GM12878 (cell line): Measurements from ENCODE around the gene MAFG. TPM values are rescaled to one million over a fixed set of nuclear protein-coding genes. Genes with fewer than 3 reads are reported as not detected.

ENCODE experiments used
- ATAC-seq: fragments of 200-7000 bp; cut with Tn5 transposase; 3 replicates; pipeline ENCODE4 v1.9.1; 2020; ENCODE audit warnings: mild to moderate bottlenecking, moderate library complexity
- BruUV-seq: library from RNA; stranded (reverse); fragments of 400-500 nt; replicated peaks from 2 replicates; lab custom pipeline; 2021; lab: Mats Ljungman, UMichigan
- CTCF ChIA-PET: fragments of 300-600 bp; sonication (Branson Sonifier 250); formaldehyde crosslinking; extraction: SDS; loops from one replicate; lab custom pipeline; 2021; ENCODE audit warnings: inconsistent platforms; lab: Yijun Ruan, JAX
- POLR2A ChIA-PET: fragments of 350-600 bp; formaldehyde crosslinking; extraction: SDS; loops from one replicate; lab custom pipeline; 2021; ENCODE audit warnings: inconsistent platforms; lab: Charles Lee
- RAD21 ChIA-PET: fragments of 300-600 bp; sonication (Branson Sonifier 250); formaldehyde crosslinking; loops from one replicate; lab custom pipeline; 2023; ENCODE audit warnings: antibody characterized with exemption; ENCODE audit not compliant: unreplicated experiment; lab: Charles Lee
- SMC1A ChIA-PET: fragments of 300-600 bp; sonication (Branson Sonifier 250); formaldehyde crosslinking; loops from one replicate; lab custom pipeline; 2023; ENCODE audit not compliant: unreplicated experiment, uncharacterized antibody; lab: Charles Lee
- DNase-seq: peaks from one replicate; pipeline ENCODE4 v3.0.0-alpha.2; 2011; ENCODE audit warnings: low read depth, low spot score
- FAIRE-seq: peaks from 3 replicates; lab custom pipeline; 2011; peaks lifted over from hg19 to GRCh38; lab: Jason Lieb, UNC
- H2AFZ ChIP-seq: 2 replicates; pipeline ENCODE4 v1.6.0; 2011; ENCODE audit warnings: low read depth, low read length, control low read depth; ENCODE audit not compliant: control insufficient read depth
- H3K27ac ChIP-seq: 2 replicates; pipeline ENCODE4 v1.5.1; 2011; ENCODE audit warnings: control low read depth; ENCODE audit not compliant: control insufficient read depth, insufficient read depth
- H3K27me3 ChIP-seq, 2 experiments: replicated peaks in 1 of 2; 2 replicates each; pipeline versions ENCODE4 v1.6.0 to v1.6.1; 2011; ENCODE audit warnings: low read length in 1 of 2; ENCODE audit not compliant: control insufficient read depth in 2 of 2, insufficient read depth in 2 of 2
- H3K36me3 ChIP-seq, 2 experiments: 2 replicates each; pipeline ENCODE4 v1.5.1; 2011; ENCODE audit warnings: low read length in 1 of 2; ENCODE audit not compliant: control insufficient read depth in 2 of 2, insufficient read depth in 2 of 2
- H3K4me1 ChIP-seq: 2 replicates; pipeline ENCODE4 v1.6.1; 2011; ENCODE audit warnings: mild to moderate bottlenecking, low read length, moderate library complexity, mixed read lengths; ENCODE audit not compliant: control insufficient read depth, insufficient read depth
- H3K4me2 ChIP-seq: 2 replicates; pipeline ENCODE4 v1.6.0; 2011; ENCODE audit warnings: control low read depth; ENCODE audit not compliant: control insufficient read depth, insufficient read depth
- H3K4me3 ChIP-seq: fragments of 200-600 bp; sonication (generic); 2 replicates; pipeline ENCODE4 v1.5.1; 2016
- H3K79me2 ChIP-seq: 2 replicates; pipeline ENCODE4 v1.6.0; 2011; ENCODE audit warnings: low read length; ENCODE audit not compliant: control insufficient read depth, insufficient read depth
- H3K9ac ChIP-seq: 2 replicates; pipeline ENCODE4 v1.8.0; 2011; ENCODE audit warnings: low read length, control low read depth, mixed read lengths; ENCODE audit not compliant: control insufficient read depth, insufficient read depth
- H3K9me3 ChIP-seq: replicated peaks from 3 replicates; pipeline ENCODE4 v1.5.1; 2011; ENCODE audit warnings: mild to moderate bottlenecking, low read length; ENCODE audit not compliant: control insufficient read depth, insufficient read depth
- H4K20me1 ChIP-seq: 2 replicates; pipeline ENCODE4 v1.6.0; 2011; ENCODE audit not compliant: control insufficient read depth, insufficient read depth
- POLR2A ChIP-seq: IDR thresholded peaks from 2 replicates; pipeline ENCODE4 v1.6.1; 2011; ENCODE audit warnings: low read depth, mild to moderate bottlenecking, low read length
- SIN3A ChIP-seq: IDR thresholded peaks from 2 replicates; pipeline ENCODE4 v1.6.1; 2012; ENCODE audit warnings: low read depth, low read length, improper control_type of control experiment
- WGBS: methylation state at CpG from one replicate; pipeline ENCODE4 v1.1.6; 2016; ENCODE audit warnings: low lambda C conversion rate; ENCODE audit not compliant: insufficient replicate concordance, insufficient coverage; ENCODE audit errors: missing lambda C conversion rate; 5-methylcytosine and 5-hydroxymethylcytosine counted together
- in situ Hi-C: fragments of 300-500 bp; cut with MboI; formaldehyde crosslinking; loops from 9 replicates; pipeline ENCODE4 v1.14.3; 2018; ENCODE audit warnings: mixed read lengths
- intact Hi-C: fragments of 100-400 bp; cut with micrococcal nuclease; formaldehyde crosslinking; loops from one replicate; pipeline ENCODE4 v1.14.2; 2022; ENCODE audit not compliant: unreplicated experiment
- polyA plus RNA-seq, 11 experiments: library from polyadenylated mRNA; depleted of rRNA in 4 of 11; unstranded in 6 of 11; stranded (reverse) in 5 of 11; fragments of >200 nt; fragmentation: Nextera tagmentation in 4 of 11; fragmentation: Illumina TruSeq in 1 of 11; extraction: Ambion mirVana in 4 of 11; extraction: Trizol in 1 of 11; gene quantifications; 1 replicate in 1 of 11; 2 replicates in 10 of 11; pipeline versions ENCODE4 v1.2.1 to v1.2.3, GENCODE V29; 2011 to 2016; ENCODE audit warnings: inconsistent platforms in 2 of 11, missing spikeins in 2 of 11, low read depth in 1 of 11
- total RNA-seq, 4 experiments: library from RNA; depleted of rRNA in 3 of 4; stranded (reverse); fragments of >200 nt in 3 of 4; fragmentation: Illumina TruSeq in 1 of 4; extraction: Trizol in 1 of 4; gene quantifications; 2 replicates each; pipeline versions ENCODE4 v1.2.1 to v1.2.3, GENCODE V29; 2013 to 2021
- TF ChIP-seq, protein P1 (sequence below): fragments of 450-650 bp; IDR thresholded peaks from 2 replicates; pipeline ENCODE4 v1.6.1; 2016; ENCODE audit warnings: mild to moderate bottlenecking, moderate library complexity, borderline replicate concordance

MAFG gene
- total and polyA plus RNA-seq, 10 of the 15 experiments (the other 5 are each of a cell fraction or from before 2014, with no cell fraction given): 0.48 to 20.1 (median 7.6) TPM

DNA sequence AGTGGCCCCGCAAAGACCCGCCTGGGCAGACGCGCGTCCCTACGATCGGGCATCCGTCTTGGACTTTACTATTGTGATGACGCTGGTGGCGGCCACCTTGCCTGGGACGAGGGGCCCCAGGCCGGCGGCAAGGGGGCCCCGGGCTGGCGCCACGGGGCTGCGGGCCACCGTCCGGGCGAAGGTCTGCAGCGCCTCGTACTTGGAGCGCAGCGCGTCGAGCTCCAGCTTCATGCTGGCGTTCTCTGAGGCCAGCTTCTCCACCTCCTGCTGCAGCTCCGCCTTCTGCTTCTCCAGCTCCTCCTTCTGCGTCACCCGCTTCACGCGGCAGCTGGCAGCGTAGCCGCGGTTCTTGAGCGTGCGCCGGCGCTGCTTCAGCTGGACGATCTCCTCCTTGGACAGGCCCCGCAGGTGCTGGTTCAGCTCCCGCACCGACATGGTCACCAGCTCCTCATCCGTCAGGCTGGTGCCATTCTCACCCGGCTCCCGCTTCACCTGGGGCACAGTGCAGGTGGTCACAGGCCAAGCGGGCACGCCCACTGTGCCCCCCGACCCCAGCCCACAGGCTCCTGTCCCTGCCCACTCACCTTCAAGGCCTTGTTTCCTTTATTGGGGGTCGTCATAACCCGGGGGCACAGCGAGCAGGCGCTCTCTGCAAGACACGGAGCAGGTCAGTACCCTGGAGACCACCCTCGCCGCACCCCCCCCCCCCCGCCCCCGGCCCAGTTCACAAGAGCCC lies 4.8 kb downstream of the MAFG start:
- CTCF ChIA-PET: interaction anchor here (1.9 kb wide), 1 partner anchor 100 kb away, joined by 4 read pairs; the partner anchor contains the start of genes CENPX and LRRC45
- no peak overlapping the region; the same call in 1 of the 2 replicates for H3K9ac ChIP-seq
- H2AFZ ChIP-seq: no peak overlapping the region
- in situ Hi-C loops (no loop called here), intact Hi-C loops (no loop called here)
- H3K79me2 ChIP-seq: peaks cover 41% of the 10 kb centered on the region
- no peak overlapping the region for H3K27ac ChIP-seq
- TF ChIP-seq SIN3A (no peak), POLR2A (0 out of 2 replicates have a peak, but pooled peaks have one; percentile 8)
- TF ChIP-seq, protein P1, sequence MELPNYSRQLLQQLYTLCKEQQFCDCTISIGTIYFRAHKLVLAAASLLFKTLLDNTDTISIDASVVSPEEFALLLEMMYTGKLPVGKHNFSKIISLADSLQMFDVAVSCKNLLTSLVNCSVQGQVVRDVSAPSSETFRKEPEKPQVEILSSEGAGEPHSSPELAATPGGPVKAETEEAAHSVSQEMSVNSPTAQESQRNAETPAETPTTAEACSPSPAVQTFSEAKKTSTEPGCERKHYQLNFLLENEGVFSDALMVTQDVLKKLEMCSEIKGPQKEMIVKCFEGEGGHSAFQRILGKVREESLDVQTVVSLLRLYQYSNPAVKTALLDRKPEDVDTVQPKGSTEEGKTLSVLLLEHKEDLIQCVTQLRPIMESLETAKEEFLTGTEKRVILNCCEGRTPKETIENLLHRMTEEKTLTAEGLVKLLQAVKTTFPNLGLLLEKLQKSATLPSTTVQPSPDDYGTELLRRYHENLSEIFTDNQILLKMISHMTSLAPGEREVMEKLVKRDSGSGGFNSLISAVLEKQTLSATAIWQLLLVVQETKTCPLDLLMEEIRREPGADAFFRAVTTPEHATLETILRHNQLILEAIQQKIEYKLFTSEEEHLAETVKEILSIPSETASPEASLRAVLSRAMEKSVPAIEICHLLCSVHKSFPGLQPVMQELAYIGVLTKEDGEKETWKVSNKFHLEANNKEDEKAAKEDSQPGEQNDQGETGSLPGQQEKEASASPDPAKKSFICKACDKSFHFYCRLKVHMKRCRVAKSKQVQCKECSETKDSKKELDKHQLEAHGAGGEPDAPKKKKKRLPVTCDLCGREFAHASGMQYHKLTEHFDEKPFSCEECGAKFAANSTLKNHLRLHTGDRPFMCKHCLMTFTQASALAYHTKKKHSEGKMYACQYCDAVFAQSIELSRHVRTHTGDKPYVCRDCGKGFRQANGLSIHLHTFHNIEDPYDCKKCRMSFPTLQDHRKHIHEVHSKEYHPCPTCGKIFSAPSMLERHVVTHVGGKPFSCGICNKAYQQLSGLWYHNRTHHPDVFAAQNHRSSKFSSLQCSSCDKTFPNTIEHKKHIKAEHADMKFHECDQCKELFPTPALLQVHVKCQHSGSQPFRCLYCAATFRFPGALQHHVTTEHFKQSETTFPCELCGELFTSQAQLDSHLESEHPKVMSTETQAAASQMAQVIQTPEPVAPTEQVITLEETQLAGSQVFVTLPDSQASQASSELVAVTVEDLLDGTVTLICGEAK: no peak
- TF ChIP-seq, all 136 proteins: peak for 1
- H3K4me1 ChIP-seq: peaks cover 13% of the 10 kb centered on the region
- DNase-seq (no peak), ATAC-seq (no peak), FAIRE-seq (no peak)
- no peaks in the 10 kb centered on the region; the same call in 1 of the 2 replicates for H4K20me1 ChIP-seq
- WGBS: 99% methylated on average over 31 of the region's 58 CpGs
- no TSS peak for BruUV-seq
- RAD21 ChIA-PET: interaction anchor here (0.9 kb wide), 1 partner anchor 98 kb away, joined by 3 read pairs; no protein-coding TSS in a partner anchor
- POLR2A ChIA-PET: interaction anchor here (1.0 to 1.6 kb wide), 2 partner anchors 12 to 31 kb away, joined by 3 read pairs; no protein-coding TSS in a partner anchor
- peaks cover 3 to 8% of the 10 kb centered on the region in 2 experiments; a peak in 3 of 4 replicates for H3K36me3 ChIP-seq
- no peak overlapping the region for H3K4me2 ChIP-seq
- H3K4me3 ChIP-seq: no peak overlapping the region
- no peaks in the 10 kb centered on the region for H3K9me3 ChIP-seq
- SMC1A ChIA-PET: no interaction called here
- no peaks in the 10 kb centered on the region for H3K27me3 ChIP-seq
